Naive B cell (primary cell): ENCODE data around the gene RNF115. TPM values are rescaled to one million over a fixed set of nuclear protein-coding genes. Genes with fewer than 3 reads are reported as not detected.
"Not testable (repeated sequence)": the region's sequence is repeated elsewhere in the genome, so short reads cannot be mapped to it uniquely, and the experiment has no call there.

Experiments used
- ATAC-seq, 2 donors: fragments of 150-1000 bp; cut with Tn5 transposase; 2 replicates each; pipeline ENCODE4 v1.10.0; 2021; ENCODE audit warnings: low read depth in 2 of 2, mild to moderate bottlenecking in 2 of 2, moderate library complexity in 2 of 2
- DNase-seq: peaks from one replicate; pipeline ENCODE4 v3.0.0; 2022
- H3K27ac Mint-ChIP-seq, 6 donors: one replicate each; pipeline ENCODE4 v1.8.0; 2020 to 2022; ENCODE audit warnings: mild to moderate bottlenecking in 6 of 6, mixed read lengths in 6 of 6, moderate library complexity in 5 of 6, inconsistent platforms in 2 of 6
- H3K27me3 Mint-ChIP-seq, 3 donors: one replicate each; pipeline ENCODE4 v1.8.0; 2021 to 2022; ENCODE audit warnings: mixed read lengths in 3 of 3, mild to moderate bottlenecking in 1 of 3
- H3K36me3 Mint-ChIP-seq, 2 donors: one replicate each; pipeline ENCODE4 v1.8.0; 2020 to 2022; ENCODE audit warnings: mixed read lengths in 2 of 2, inconsistent platforms in 1 of 2, mild to moderate bottlenecking in 1 of 2
- H3K4me1 Mint-ChIP-seq, 3 donors: one replicate each; pipeline ENCODE4 v1.8.0; 2020 to 2022; ENCODE audit warnings: mixed read lengths in 3 of 3, inconsistent platforms in 1 of 3, mild to moderate bottlenecking in 1 of 3, moderate library complexity in 1 of 3
- H3K4me3 Mint-ChIP-seq, 8 donors: one replicate each; pipeline ENCODE4 v1.8.0; 2020 to 2022; ENCODE audit warnings: mild to moderate bottlenecking in 8 of 8, mixed read lengths in 8 of 8, moderate library complexity in 8 of 8, inconsistent platforms in 2 of 8
- H3K9me3 Mint-ChIP-seq, 7 donors: one replicate each; pipeline ENCODE4 v1.8.0; 2020 to 2022; ENCODE audit warnings: mixed read lengths in 7 of 7, mild to moderate bottlenecking in 5 of 7, inconsistent platforms in 2 of 7, moderate library complexity in 1 of 7
- polyA plus RNA-seq, 6 donors: library from polyadenylated mRNA; unstranded; fragments of 300-500 nt; fragmentation: Illumina TruSeq; gene quantifications; one replicate each; pipeline ENCODE4 v1.2.3, GENCODE V29; 2021; ENCODE audit warnings: low read depth in 6 of 6

RNF115 gene
- polyA plus RNA-seq, 6 donors from 2014 or later: 4.0 to 6.8 (median 4.6) TPM

- not testable (repeated sequence) for H3K36me3 Mint-ChIP-seq, H3K27ac Mint-ChIP-seq, H3K4me1 Mint-ChIP-seq, ATAC-seq, H3K4me3 Mint-ChIP-seq, H3K9me3 Mint-ChIP-seq, DNase-seq, H3K27me3 Mint-ChIP-seq
Observed at GRCh38 chr1:145812977-145813810, 10.7 kb downstream of the RNF115 start.

GRCh38 chr1:145806844-145807243 is 17.1 kb downstream of the RNF115 start:
- H3K4me1 Mint-ChIP-seq: peaks cover 24 to 38% (median 26%) of the 10 kb centered on the region in 3 donors
- H3K27me3 Mint-ChIP-seq: no peaks in the 10 kb centered on the region
- no peak overlapping the region for H3K4me3 Mint-ChIP-seq
- DNase-seq: no peak
- no peaks in the 10 kb centered on the region for H3K9me3 Mint-ChIP-seq
- no peaks in the 10 kb centered on the region for H3K36me3 Mint-ChIP-seq
- no peak for ATAC-seq
- peak overlapping the region in 1 of 6 donors; percentile 49 for H3K27ac Mint-ChIP-seq

DNA sequence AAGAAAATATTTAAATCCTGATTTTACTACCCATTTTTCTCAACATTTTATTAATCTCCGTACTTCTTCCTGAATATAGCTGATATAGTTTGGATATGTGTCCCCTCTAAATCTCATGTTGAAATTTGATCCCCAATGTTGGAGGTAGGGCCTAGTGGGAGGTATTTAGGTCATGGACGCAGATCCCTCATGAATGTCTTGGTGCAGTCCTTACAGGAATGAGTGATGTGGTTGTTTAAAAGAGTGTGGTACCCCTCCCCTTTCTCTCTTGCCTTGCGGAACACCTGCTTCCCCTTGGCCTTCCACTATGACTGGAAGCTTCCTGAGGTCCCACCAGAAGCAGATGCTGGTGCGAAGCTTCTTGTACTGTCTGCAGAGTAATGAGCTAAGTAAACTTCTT is 17.5 kb downstream of the RNF115 start:
- Mint-ChIP-seq H3K4me1 (peaks cover 26 to 41% (median 27%) of the 10 kb centered on the region in 3 donors), H3K4me3 (no peak overlapping the region), H3K36me3 (no peaks in the 10 kb centered on the region), H3K9me3 (no peaks in the 10 kb centered on the region), H3K27me3 (no peaks in the 10 kb centered on the region), H3K27ac (no peak overlapping the region)
- DNase-seq (no peak), ATAC-seq (no peak)

DNA sequence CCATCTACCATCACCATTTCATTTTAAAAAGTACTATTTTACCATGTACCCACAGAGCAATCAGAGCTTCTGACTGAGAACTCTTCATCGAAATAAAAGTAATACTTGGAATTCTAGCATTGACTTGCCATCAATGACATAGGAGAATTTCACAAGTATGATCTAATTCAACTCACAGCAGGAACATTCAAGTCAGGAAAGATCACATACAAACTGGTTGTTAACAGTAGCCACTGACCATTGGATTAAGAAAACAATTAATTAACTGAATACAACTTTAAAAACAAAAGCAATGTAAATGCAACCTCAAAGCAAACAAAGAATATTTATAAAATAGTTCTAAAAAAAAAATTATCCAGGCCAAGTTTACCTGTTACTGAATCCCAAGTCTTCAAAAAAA is 18.8 kb downstream of the RNF115 start:
- peaks cover 30 to 48% (median 31%) of the 10 kb centered on the region in 3 donors for H3K4me1 Mint-ChIP-seq
- peaks cover 0 to 4% of the 10 kb centered on the region in 2 donors for H3K36me3 Mint-ChIP-seq
- H3K4me3 Mint-ChIP-seq: no peak overlapping the region
- no peaks in the 10 kb centered on the region for H3K9me3 Mint-ChIP-seq
- H3K27ac Mint-ChIP-seq: no peak overlapping the region
- no peaks in the 10 kb centered on the region for H3K27me3 Mint-ChIP-seq
- ATAC-seq: no peak
- no peak for DNase-seq

DNA sequence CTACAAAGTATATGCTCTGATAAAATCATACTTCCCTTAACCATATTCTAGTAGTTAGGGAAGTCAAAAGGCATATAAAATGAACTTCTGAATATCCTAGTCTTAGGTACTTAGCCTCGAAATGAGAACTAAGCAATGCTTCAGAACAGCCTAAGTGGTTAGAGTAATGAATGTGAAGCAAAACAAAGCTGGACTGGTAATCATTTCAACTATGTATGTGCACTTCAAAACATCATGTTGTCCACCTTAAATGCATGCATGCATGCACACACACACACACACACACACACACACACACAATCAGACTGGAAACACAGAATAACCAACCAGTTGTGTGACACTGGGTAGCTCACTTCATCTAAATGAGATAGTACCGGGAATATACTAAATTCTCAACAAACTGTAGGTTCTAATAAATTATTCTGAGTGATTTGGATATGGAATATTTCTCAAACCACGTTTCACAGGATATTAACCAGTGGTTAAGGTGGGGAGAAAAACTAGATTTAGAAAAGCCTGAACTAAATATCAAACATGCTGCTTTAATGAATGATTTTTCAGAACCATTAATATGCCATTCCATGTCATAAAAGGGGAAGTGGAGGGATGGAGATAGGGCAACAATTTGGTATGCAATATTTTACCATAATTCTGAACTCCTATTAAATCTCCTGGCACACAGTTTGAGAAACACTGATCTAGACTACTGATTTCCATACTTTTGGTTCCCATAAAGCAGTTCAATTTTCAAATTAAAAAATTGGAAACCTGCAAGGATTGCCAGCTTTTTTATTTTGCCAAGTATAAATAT is 19.5 kb downstream of the RNF115 start:
- Mint-ChIP-seq H3K9me3 (peaks cover 0 to 1% (median 0%) of the 10 kb centered on the region in 7 donors), H3K27ac (peak overlapping the region in 1 of 6 donors; percentile 79), H3K27me3 (no peaks in the 10 kb centered on the region), H3K36me3 (peaks cover 4 to 5% of the 10 kb centered on the region in 2 donors), H3K4me1 (peaks cover 30 to 53% (median 34%) of the 10 kb centered on the region in 3 donors), H3K4me3 (no peak overlapping the region)
- ATAC-seq (no peak), DNase-seq (no peak)

- Mint-ChIP-seq H3K9me3 (peaks cover 8 to 38% (median 31%) of the 10 kb centered on the region in 7 donors), H3K27ac (no peak overlapping the region), H3K36me3 (peaks cover 17 to 31% of the 10 kb centered on the region in 2 donors), H3K4me3 (no peak overlapping the region), H3K27me3 (no peaks in the 10 kb centered on the region), H3K4me1 (peaks cover 23 to 41% (median 34%) of the 10 kb centered on the region in 3 donors)
- DNase-seq (no peak), ATAC-seq (no peak)
Observed at GRCh38 chr1:145799806-145800205, 24.1 kb downstream of the RNF115 start.

- Mint-ChIP-seq H3K36me3 (peaks cover 27 to 45% of the 10 kb centered on the region in 2 donors), H3K27ac (peak overlapping the region in 3 of 6 donors; percentile 15 to 53 (median 44)), H3K27me3 (no peaks in the 10 kb centered on the region), H3K9me3 (peaks cover 8 to 38% (median 31%) of the 10 kb centered on the region in 7 donors), H3K4me1 (peaks cover 13 to 20% (median 14%) of the 10 kb centered on the region in 3 donors), H3K4me3 (no peak overlapping the region)
- DNase-seq (no peak), ATAC-seq (no peak)
Observed at GRCh38 chr1:145796753-145797152, 27.1 kb downstream of the RNF115 start.

DNA sequence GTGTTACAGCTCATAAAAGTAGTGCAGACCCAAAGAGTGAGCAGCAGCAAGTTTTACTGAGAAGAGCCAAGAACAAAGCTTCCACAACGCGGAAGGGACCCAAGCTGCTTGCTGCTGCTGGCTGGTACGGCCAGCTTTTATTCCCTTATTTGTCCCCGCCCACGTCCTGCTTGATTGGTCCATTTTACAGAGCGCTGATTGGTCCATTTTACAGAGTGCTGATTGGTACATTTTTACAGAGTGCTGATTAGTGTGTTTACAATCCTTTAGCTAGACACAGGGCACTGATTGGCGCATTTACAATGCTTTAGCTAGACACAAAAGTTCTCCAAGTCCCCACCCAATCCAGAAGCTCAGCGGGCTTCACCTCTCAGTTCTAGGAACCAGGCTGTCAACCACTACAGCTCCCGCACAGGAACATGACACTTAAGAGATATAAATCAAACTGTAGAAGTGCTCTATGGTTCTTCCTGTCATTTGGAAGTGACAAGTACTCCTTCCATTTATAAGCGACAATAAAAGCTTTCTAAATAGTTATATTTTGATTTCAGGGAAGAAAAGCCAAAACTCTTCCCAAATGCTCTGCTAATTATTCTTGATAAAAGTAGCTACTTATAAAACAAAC is 28.5 kb downstream of the RNF115 start:
- peaks cover 8 to 13% (median 9%) of the 10 kb centered on the region in 3 donors for H3K4me1 Mint-ChIP-seq
- DNase-seq: no peak
- no peaks in the 10 kb centered on the region for H3K27me3 Mint-ChIP-seq

DNA sequence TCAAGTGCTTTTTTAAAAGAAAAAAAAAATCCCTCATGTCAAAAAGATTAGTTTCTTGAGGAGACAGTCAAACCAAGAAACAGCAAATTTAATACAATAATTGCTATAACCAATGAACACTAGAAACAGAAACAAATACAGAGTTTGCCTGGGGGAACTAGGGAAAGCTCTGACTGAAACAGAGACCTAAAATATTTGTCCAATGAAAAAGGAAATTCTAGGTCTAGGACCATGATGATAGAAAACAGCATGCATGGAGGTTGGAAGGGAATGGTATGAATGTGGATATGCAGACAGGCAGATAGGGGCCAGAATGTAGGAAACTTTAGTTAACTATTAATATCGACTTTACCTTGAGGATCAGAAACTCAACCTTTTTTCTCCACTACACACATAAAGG is 31.4 kb downstream of the RNF115 start:
- DNase-seq (no peak), ATAC-seq (no peak)
- Mint-ChIP-seq H3K4me3 (no peak overlapping the region), H3K36me3 (peaks cover 29 to 41% of the 10 kb centered on the region in 2 donors), H3K27me3 (no peaks in the 10 kb centered on the region), H3K27ac (no peak overlapping the region), H3K9me3 (peaks cover 8 to 23% (median 19%) of the 10 kb centered on the region in 7 donors), H3K4me1 (peaks cover 0 to 9% (median 9%) of the 10 kb centered on the region in 3 donors)

More for the DNA sequence above, 28.5 kb downstream of the RNF115 start:
- ATAC-seq: no peak
- Mint-ChIP-seq H3K4me3 (peak overlapping the region in 1 of 8 donors; percentile 51), H3K36me3 (peaks cover 24 to 45% of the 10 kb centered on the region in 2 donors), H3K9me3 (peaks cover 8 to 38% (median 31%) of the 10 kb centered on the region in 7 donors), H3K27ac (no peak overlapping the region)

- H3K4me1 Mint-ChIP-seq, H3K27ac Mint-ChIP-seq, ATAC-seq, DNase-seq, H3K4me3 Mint-ChIP-seq, H3K27me3 Mint-ChIP-seq: not testable (repeated sequence)
- Mint-ChIP-seq H3K36me3 (peaks cover 25 to 35% of the 10 kb centered on the region in 2 donors), H3K9me3 (peaks cover 4 to 18% (median 13%) of the 10 kb centered on the region in 7 donors)
Observed at GRCh38 chr1:145791860-145792259, 32.0 kb downstream of the RNF115 start.

GRCh38 chr1:145788580-145788979 is 35.3 kb downstream of the RNF115 start:
- Mint-ChIP-seq H3K4me1 (peaks cover 6 to 13% (median 9%) of the 10 kb centered on the region in 3 donors), H3K27ac (peak overlapping the region in 1 of 6 donors; percentile 8), H3K9me3 (no peaks in the 10 kb centered on the region), H3K36me3 (peaks cover 19 to 26% of the 10 kb centered on the region in 2 donors), H3K4me3 (no peak overlapping the region), H3K27me3 (no peaks in the 10 kb centered on the region)
- ATAC-seq (no peak), DNase-seq (no peak)

DNA sequence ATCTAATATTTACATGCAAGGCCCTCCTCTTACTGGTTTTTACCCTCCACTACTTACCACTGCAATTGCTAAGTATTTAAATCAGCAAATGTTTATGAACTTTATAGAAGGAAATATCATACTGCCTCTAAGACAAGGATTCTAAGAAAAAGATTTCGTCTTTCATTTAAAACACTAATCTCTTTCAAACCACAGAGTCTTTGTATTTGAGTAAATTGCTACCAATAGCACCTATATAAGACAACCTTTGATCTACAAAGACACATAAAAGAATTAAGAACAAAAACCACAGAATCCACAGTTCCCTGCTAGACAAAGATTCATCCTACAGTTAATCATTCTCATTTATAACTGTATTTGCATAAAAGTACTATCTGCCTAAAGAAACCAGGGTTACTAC is 37.6 kb downstream of the RNF115 start:
- DNase-seq: no peak
- H3K27me3 Mint-ChIP-seq: no peaks in the 10 kb centered on the region
- H3K27ac Mint-ChIP-seq: peak overlapping the region in 3 of 6 donors; percentile 4 to 57 (median 42)
- H3K36me3 Mint-ChIP-seq: peaks cover 15 to 20% of the 10 kb centered on the region in 2 donors
- H3K4me3 Mint-ChIP-seq: no peak overlapping the region
- ATAC-seq: no peak
- peaks cover 3 to 13% (median 9%) of the 10 kb centered on the region in 3 donors for H3K4me1 Mint-ChIP-seq
- H3K9me3 Mint-ChIP-seq: no peaks in the 10 kb centered on the region

- H3K27ac Mint-ChIP-seq: peak overlapping the region in 3 of 6 donors; percentile 3 to 42 (median 39)
- peaks cover 15 to 20% of the 10 kb centered on the region in 2 donors for H3K36me3 Mint-ChIP-seq
- H3K4me1 Mint-ChIP-seq: peaks cover 3 to 13% (median 9%) of the 10 kb centered on the region in 3 donors
- H3K27me3 Mint-ChIP-seq: no peaks in the 10 kb centered on the region
- DNase-seq (no peak), ATAC-seq (no peak)
- H3K9me3 Mint-ChIP-seq: no peaks in the 10 kb centered on the region
- H3K4me3 Mint-ChIP-seq: no peak overlapping the region
Observed at GRCh38 chr1:145785547-145785946, 38.3 kb downstream of the RNF115 start.
